ENCODE measurements around the gene HDAC6.

Gene HDAC6

DNA sequence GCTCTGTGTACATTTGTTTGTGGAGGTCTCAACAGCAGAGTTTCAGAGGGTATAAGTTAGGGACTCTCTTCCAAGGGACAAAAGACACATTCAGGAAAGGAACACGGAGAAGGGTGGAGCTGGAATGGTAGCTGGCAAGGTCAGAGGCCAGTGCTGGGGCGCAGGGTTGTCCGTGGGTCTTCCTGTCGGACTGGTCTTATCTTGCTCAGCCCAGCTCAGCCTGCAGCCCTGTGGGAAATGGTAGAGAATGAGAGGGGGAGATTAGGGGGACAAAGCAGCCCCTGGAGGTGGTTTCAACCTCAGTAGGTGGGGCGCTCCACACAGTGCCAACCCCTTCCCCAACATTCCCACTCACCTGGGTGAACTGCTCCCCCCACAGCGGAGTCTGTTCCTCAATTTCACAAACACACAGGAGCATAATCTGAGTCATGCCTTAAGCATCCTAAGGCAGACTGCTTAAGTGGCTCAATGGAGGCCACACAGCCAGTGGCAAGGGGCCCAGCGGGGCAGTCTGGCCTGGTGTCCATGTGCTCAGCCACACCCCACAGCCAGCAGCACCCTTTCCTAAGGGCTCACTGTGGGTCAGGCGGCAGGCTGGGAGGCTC lies 6.9 kb upstream of the HDAC6 start:
- H3K9ac ChIP-seq: no peak overlapping the region
- no peaks in the 10 kb centered on the region for H3K9me3 ChIP-seq (ENCODE audit: control insufficient read depth, low read length)
- TF ChIP-seq CTCF (IDR thresholded peaks at IDR 0.05): no peak
- H3K4me3 ChIP-seq (ENCODE audit: low read depth, low read length): no peak overlapping the region
- no peak overlapping the region for H2AFZ ChIP-seq
- no peaks in the 10 kb centered on the region for H3K27me3 ChIP-seq (ENCODE audit: control insufficient read depth, insufficient read depth, low read length)
- H3K27ac ChIP-seq: no peak overlapping the region
- no peak overlapping the region for H3K4me2 ChIP-seq (ENCODE audit: low read length)
- H3K36me3 ChIP-seq (ENCODE audit: control insufficient read depth, insufficient read depth, low read length): no peaks in the 10 kb centered on the region
- no peaks in the 10 kb centered on the region for H3K4me1 ChIP-seq
- H3K79me2 ChIP-seq: no peaks in the 10 kb centered on the region

DNA sequence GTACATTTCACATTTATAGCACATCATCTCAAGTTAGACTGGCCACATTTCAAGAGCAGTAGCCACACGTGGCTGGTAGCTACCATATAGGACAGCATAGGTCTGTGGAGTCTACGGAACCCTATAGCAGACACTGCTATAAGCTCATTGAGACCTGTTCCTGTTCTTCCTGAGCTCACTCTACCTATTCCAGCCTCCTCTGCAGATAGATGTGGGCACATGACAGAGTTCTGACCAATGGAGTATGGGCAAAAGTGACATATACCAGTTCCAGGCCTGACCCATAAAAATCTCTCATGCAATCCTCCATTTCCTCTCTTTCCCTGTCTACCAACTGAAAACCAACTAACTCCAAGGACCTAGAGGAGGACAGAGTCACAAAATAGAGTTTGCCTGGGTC lies 3.5 kb upstream of the HDAC6 start:
- H2AFZ ChIP-seq: no peak overlapping the region
- no peak overlapping the region for H3K4me3 ChIP-seq (ENCODE audit: low read depth, low read length)
- no peak overlapping the region for H3K4me2 ChIP-seq (ENCODE audit: low read length)
- H3K27me3 ChIP-seq (ENCODE audit: control insufficient read depth, insufficient read depth, low read length): no peaks in the 10 kb centered on the region
- H3K27ac ChIP-seq: no peak overlapping the region
- H3K9ac ChIP-seq: no peak overlapping the region
- no peaks in the 10 kb centered on the region for H3K79me2 ChIP-seq
- H3K36me3 ChIP-seq (ENCODE audit: control insufficient read depth, insufficient read depth, low read length): no peaks in the 10 kb centered on the region
- H3K9me3 ChIP-seq (ENCODE audit: control insufficient read depth, low read length): no peaks in the 10 kb centered on the region
- no peak for TF ChIP-seq CTCF (IDR thresholded peaks at IDR 0.05)
- no peaks in the 10 kb centered on the region for H3K4me1 ChIP-seq

DNA sequence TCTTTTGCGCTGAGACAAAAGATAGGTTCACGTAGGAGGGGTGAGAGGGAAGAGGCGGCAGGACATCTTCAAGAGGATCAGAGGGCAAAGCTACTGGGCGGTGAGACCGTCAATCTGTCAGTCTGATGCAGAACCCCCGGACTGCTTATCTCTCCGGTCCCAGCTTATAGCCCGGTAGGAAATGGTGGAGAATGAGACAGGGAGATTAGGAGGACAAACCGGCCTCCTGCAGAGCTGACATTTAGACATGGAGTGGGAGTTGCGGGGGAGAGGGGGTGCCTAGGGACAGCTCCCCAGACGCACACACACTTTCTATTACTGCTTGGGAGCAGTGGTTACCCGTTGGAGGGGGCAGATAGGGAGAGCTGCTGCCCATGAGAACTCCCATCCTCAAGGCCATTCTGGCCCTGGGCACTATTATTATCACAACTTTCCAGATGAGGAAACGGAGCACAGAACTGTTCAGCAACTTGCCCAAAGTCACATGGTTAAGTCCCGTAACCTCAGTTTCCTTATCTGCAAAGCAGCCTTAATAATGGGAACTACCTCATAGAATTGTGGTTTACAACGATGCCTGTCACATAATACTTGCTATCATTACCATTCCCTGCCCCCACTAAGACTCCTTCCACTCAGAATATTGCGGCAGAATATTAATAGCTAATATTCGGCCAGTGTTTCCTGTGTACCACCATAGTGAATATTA lies 1.1 kb upstream of the HDAC6 start:
- Histone ChIP-seq H3K4me3 (ENCODE audit: low read depth, low read length) (peak overlapping the region; percentile 75), H3K9ac (no peak overlapping the region), H3K4me2 (ENCODE audit: low read length) (peak overlapping the region; percentile 87), H3K9me3 (ENCODE audit: control insufficient read depth, low read length) (no peaks in the 10 kb centered on the region), H3K27ac (peak overlapping the region; percentile 95), H3K27me3 (ENCODE audit: control insufficient read depth, insufficient read depth, low read length) (no peaks in the 10 kb centered on the region), H3K36me3 (ENCODE audit: control insufficient read depth, insufficient read depth, low read length) (no peaks in the 10 kb centered on the region), H3K79me2 (no peaks in the 10 kb centered on the region), H3K4me1 (no peaks in the 10 kb centered on the region), H2AFZ (peak overlapping the region; percentile 87)
- TF ChIP-seq CTCF (IDR thresholded peaks at IDR 0.05): no peak

DNA sequence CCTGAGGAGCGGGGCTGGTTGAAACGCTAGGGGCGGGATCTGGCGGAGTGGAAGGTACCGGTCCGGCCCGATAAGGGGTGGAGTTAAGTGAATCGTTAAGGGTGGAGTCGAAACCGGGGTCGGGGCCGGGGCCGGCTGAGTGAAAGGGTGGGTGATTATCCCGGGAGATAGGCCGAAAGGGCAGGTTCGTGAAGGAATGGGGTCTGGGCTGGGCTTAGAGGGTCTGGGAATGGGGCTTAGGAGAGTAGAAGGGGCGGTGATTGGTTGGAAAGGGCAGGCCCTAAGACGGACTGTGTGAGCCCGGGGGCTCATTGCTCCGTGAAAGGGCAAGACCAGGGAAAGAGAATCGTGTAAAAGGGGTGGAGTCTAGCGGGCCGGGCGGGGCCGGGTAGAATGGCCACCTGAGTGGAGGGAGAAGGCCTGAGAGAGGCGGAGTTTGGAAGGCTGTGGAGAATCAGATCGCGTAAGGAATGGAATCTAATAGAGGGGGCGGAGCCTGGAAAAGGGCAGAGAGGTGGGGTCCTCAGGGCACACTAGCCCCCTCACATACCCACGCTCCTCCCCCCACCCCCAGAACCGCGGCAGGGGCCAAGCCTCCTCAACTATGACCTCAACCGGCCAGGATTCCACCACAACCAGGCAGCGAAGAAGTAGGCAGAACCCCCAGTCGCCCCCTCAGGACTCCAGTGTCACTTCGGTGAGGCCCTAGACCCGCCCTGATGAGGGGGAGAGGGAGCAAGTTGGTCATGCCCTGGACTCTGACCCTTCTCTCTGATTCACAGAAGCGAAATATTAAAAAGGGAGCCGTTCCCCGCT lies 430 bp downstream of the HDAC6 start:
- Histone ChIP-seq H3K27me3 (ENCODE audit: control insufficient read depth, insufficient read depth, low read length) (no peaks in the 10 kb centered on the region), H3K4me1 (no peaks in the 10 kb centered on the region), H3K36me3 (ENCODE audit: control insufficient read depth, insufficient read depth, low read length) (no peaks in the 10 kb centered on the region), H3K79me2 (no peaks in the 10 kb centered on the region), H3K9me3 (ENCODE audit: control insufficient read depth, low read length) (no peaks in the 10 kb centered on the region), H2AFZ (peak overlapping the region; percentile 77), H3K4me3 (ENCODE audit: low read depth, low read length) (peak overlapping the region; percentile 84), H3K9ac (peak overlapping the region; percentile 40), H3K27ac (peak overlapping the region; percentile 96), H3K4me2 (ENCODE audit: low read length) (peak overlapping the region; percentile 79)
- TF ChIP-seq CTCF (IDR thresholded peaks at IDR 0.05): peak; percentile 5
